Measurements from ENCODE around the gene ST7. TPM values are rescaled to one million over a fixed set of nuclear protein-coding genes. Genes with fewer than 3 reads are reported as not detected.

ST7 gene
- total and polyA plus RNA-seq, 2 experiments from 2014 or later = 9.9 to 18.3 TPM

- no peaks in the 10 kb centered on the region for H3F3A ChIP-seq (replicated peaks; ENCODE audit: low read depth)
- Mint-ChIP-seq H3K27me3 (ENCODE audit: insufficient read depth, low read depth, poor library complexity) (peaks cover 2% of the 10 kb centered on the region), H3K9me3 (no peaks in the 10 kb centered on the region), H3K36me3 (ENCODE audit: low read depth) (no peaks in the 10 kb centered on the region), H3K27ac (no peak overlapping the region), H3K4me1 (peaks cover 8% of the 10 kb centered on the region), H3K4me3 (no peak overlapping the region)
- DNase-seq (ENCODE audit: low spot score) (no peak), ATAC-seq (peak; percentile 29; the same call in 1 of the 3 replicates)
- no peaks in the 10 kb centered on the region for H3K79me2 ChIP-seq (replicated peaks; ENCODE audit: insufficient read depth)
- no peak overlapping the region for H3K4me2 ChIP-seq
- H3K27ac ChIP-seq (ENCODE audit: low read depth) = no peak overlapping the region
- no peaks in the 10 kb centered on the region for H3K36me3 ChIP-seq (ENCODE audit: insufficient read depth)
- no peaks in the 10 kb centered on the region for H3K27me3 ChIP-seq (ENCODE audit: insufficient read depth)
- H3K4me1 ChIP-seq (ENCODE audit: insufficient read depth) = no peaks in the 10 kb centered on the region
- H3K4me3 ChIP-seq = no peak overlapping the region
- 0 out of 2 replicates have a peak, but pooled peaks cover 3% of the 10 kb centered on the region for H3K9me2 ChIP-seq (ENCODE audit: insufficient read depth)
- no peak overlapping the region for H2AFZ ChIP-seq
- no peaks in the 10 kb centered on the region for H4K20me1 ChIP-seq (replicated peaks; ENCODE audit: insufficient read depth)
- TF ChIP-seq ZNF331 (CRISPR knock-in tag; IDR thresholded peaks at IDR 0.05; ENCODE audit: low read depth) (no peak), ZNF462 (CRISPR knock-in tag; IDR thresholded peaks at IDR 0.05) (no peak), REST (IDR thresholded peaks at IDR 0.05; ENCODE audit: unreplicated experiment) (no peak), ETS1 (IDR thresholded peaks at IDR 0.05) (no peak), CREB1 (CRISPR knock-in tag; IDR thresholded peaks at IDR 0.05; ENCODE audit: low read depth) (no peak), JUNB (IDR thresholded peaks at IDR 0.05; ENCODE audit: unreplicated experiment) (no peak), POLR2AphosphoS5 (IDR thresholded peaks at IDR 0.05; ENCODE audit: low read depth) (no peak), ZNF114 (CRISPR knock-in tag; IDR thresholded peaks at IDR 0.05) (no peak), CTCF (conservative IDR thresholded peaks at IDR 0.05; ENCODE audit: low read depth in 2 of 2) (no peak), STAT1 (IDR thresholded peaks at IDR 0.05; ENCODE audit: unreplicated experiment) (no peak), EZH2 (IDR thresholded peaks at IDR 0.05; ENCODE audit: low read depth, unreplicated experiment) (no peak), NANOG (IDR thresholded peaks at IDR 0.05; ENCODE audit: borderline replicate concordance) (no peak), EZH2phosphoT487 (IDR thresholded peaks at IDR 0.05; ENCODE audit: unreplicated experiment) (no peak)
Observed at GRCh38 chr7:117225536-117225935, 272.2 kb downstream of the ST7 start.
